Measurements from ENCODE around the gene MARK4. TPM values are rescaled to one million over a fixed set of nuclear protein-coding genes. Genes with fewer than 3 reads are reported as not detected.

Gene MARK4
- total RNA-seq, 2 donors from 2014 or later, result 24.3 to 120 TPM

- intact Hi-C loops (cut with DNase I), result no loop called here
- Histone ChIP-seq H3K36me3 (no peaks in the 10 kb centered on the region), H3K4me3 (no peak overlapping the region), H3K9me3 (no peaks in the 10 kb centered on the region), H3K4me1 (replicated peaks) (no peaks in the 10 kb centered on the region), H3K27me3 (replicated peaks; ENCODE audit: insufficient read depth) (no peaks in the 10 kb centered on the region), H3K27ac (no peak overlapping the region)
- 91% methylated on average over 20 of the region's 20 CpGs for WGBS
- TF ChIP-seq POLR2A (IDR thresholded peaks at IDR 0.05), result no peak
- DNase-seq (ENCODE audit: low spot score), result no peak
Observed at GRCh38 chr19:45352914-45353796, 102.1 kb downstream of the MARK4 start.

GRCh38 chr19:45354241-45354842 is 103.3 kb downstream of the MARK4 start:
- intact Hi-C loops (cut with DNase I), result no loop called here
- Histone ChIP-seq H3K36me3 (no peaks in the 10 kb centered on the region), H3K4me1 (replicated peaks) (no peaks in the 10 kb centered on the region), H3K9me3 (no peaks in the 10 kb centered on the region), H3K4me3 (no peak overlapping the region), H3K27ac (no peak overlapping the region), H3K27me3 (replicated peaks; ENCODE audit: insufficient read depth) (no peaks in the 10 kb centered on the region)
- WGBS, result 97% methylated on average over 10 of the region's 11 CpGs
- no peak for DNase-seq (ENCODE audit: low spot score)
- TF ChIP-seq POLR2A (IDR thresholded peaks at IDR 0.05) (no peak), POLR2AphosphoS5 (IDR thresholded peaks at IDR 0.05) (no peak), CTCF (IDR thresholded peaks at IDR 0.05) (no peak)

Other genes starting within 250 kb of the MARK4 start
- gene RELB, start 249.8 kb upstream of the MARK4 start, total RNA-seq, result 10 to 100 TPM; 11.0 to 13.0 TPM
- 100 to 1,000 TPM in 1 of 2 donors, 10 to 100 TPM in 1; 97.8 to 162 TPM for gene CLASRP, start 212.2 kb upstream of the MARK4 start, total RNA-seq
- 1 to 10 TPM in 1 of 2 donors, under 1 TPM in 1; 0.87 to 2.9 TPM for gene ZNF296, start 174.8 kb upstream of the MARK4 start, total RNA-seq
- gene GEMIN7, start 172.0 kb upstream of the MARK4 start, total RNA-seq, result 10 to 100 TPM; 13.9 to 41.0 TPM
- gene PPP1R37, start 158.1 kb upstream of the MARK4 start, total RNA-seq, result 10 to 100 TPM; 50.1 to 90.3 TPM
- gene NKPD1, start 90.3 kb upstream of the MARK4 start, total RNA-seq, result 1 to 10 TPM; 3.6 to 4.1 TPM
- 10 to 100 TPM; 57.0 to 80.4 TPM for gene TRAPPC6A, start 73.0 kb upstream of the MARK4 start, total RNA-seq
- gene BLOC1S3, start 72.5 kb upstream of the MARK4 start, total RNA-seq, result 10 to 100 TPM; 21.4 to 30.4 TPM
- 10 to 100 TPM in 1 of 2 donors, 1 to 10 TPM in 1; 5.8 to 27.0 TPM for gene EXOC3L2, start 5.9 kb upstream of the MARK4 start, total RNA-seq
- 10 to 100 TPM; 24.7 to 42.8 TPM for gene CKM, start 71.6 kb downstream of the MARK4 start, total RNA-seq
- 1 to 10 TPM; 3.4 to 7.0 TPM for gene KLC3, start 89.5 kb downstream of the MARK4 start, total RNA-seq
- 10 to 100 TPM; 20.5 to 31.8 TPM for gene ERCC2, start 119.3 kb downstream of the MARK4 start, total RNA-seq
- gene PPP1R13L, start 153.8 kb downstream of the MARK4 start, total RNA-seq, result 10 to 100 TPM; 56.1 to 60.3 TPM
- gene POLR1G, start 155.4 kb downstream of the MARK4 start, total RNA-seq, result 1 to 10 TPM; 6.6 to 8.9 TPM
- 100 to 1,000 TPM; 142 to 151 TPM for gene ERCC1, start 172.6 kb downstream of the MARK4 start, total RNA-seq
- gene FOSB, start 216.7 kb downstream of the MARK4 start, total RNA-seq, result 1 to 10 TPM; 2.5 to 6.4 TPM
- 10 to 100 TPM in 1 of 2 donors, 1 to 10 TPM in 1; 7.2 to 19.7 TPM for gene RTN2, start 245.8 kb downstream of the MARK4 start, total RNA-seq
- gene PPM1N, start 247.2 kb downstream of the MARK4 start, total RNA-seq, result 1 to 10 TPM in 1 of 2 donors, under 1 TPM in 1; 0.36 to 1.8 TPM